CD4-positive, CD25-positive, alpha-beta regulatory T cell (primary cell): ENCODE data around the gene PIAS1. TPM values are rescaled to one million over a fixed set of nuclear protein-coding genes. Genes with fewer than 3 reads are reported as not detected.
"Not testable (repeated sequence)": the region's sequence is repeated elsewhere in the genome, so short reads cannot be mapped to it uniquely, and the experiment has no call there.

Experiments
- ATAC-seq, 2 donors: fragments of 150-1000 bp; cut with Tn5 transposase; one replicate each; pipeline ENCODE4 v1.10.0; 2021; ENCODE audit warnings: low read depth in 2 of 2, moderate number of reproducible peaks in 2 of 2, moderate library complexity in 1 of 2
- DNase-seq, 3 donors: peaks; one replicate each; pipeline versions ENCODE4 v3.0.0 to v3.0.0-alpha.2; 2012 to 2022; ENCODE audit warnings: mixed read lengths in 1 of 3
- H3K27ac ChIP-seq: one replicate; pipeline ENCODE4 v1.7.0; 2013; ENCODE audit warnings: mild to moderate bottlenecking, low read length; ENCODE audit not compliant: insufficient read depth, poor library complexity, severe bottlenecking
- H3K27me3 ChIP-seq: one replicate; pipeline ENCODE4 v1.7.0; 2013; ENCODE audit warnings: low read length; ENCODE audit not compliant: control insufficient read depth, insufficient read depth
- H3K36me3 ChIP-seq: one replicate; pipeline ENCODE4 v1.7.0; 2013; ENCODE audit warnings: mild to moderate bottlenecking, low read length, moderate library complexity; ENCODE audit not compliant: control insufficient read depth, insufficient read depth
- H3K4me1 ChIP-seq: 2 replicates; pipeline ENCODE4 v1.7.0; 2013; ENCODE audit warnings: mild to moderate bottlenecking, low read length; ENCODE audit not compliant: insufficient read depth, control insufficient read depth, poor library complexity, severe bottlenecking
- H3K4me3 ChIP-seq: one replicate; pipeline ENCODE4 v1.7.0; 2013; ENCODE audit warnings: low read depth, mild to moderate bottlenecking, low read length, moderate library complexity
- H3K9me3 ChIP-seq, 2 experiments: 1 replicate in 1 of 2; 2 replicates in 1 of 2; pipeline ENCODE4 v1.7.0; 2013; ENCODE audit warnings: low read length in 2 of 2, mild to moderate bottlenecking in 1 of 2, moderate library complexity in 1 of 2; ENCODE audit not compliant: control insufficient read depth in 2 of 2
- H3K27ac Mint-ChIP-seq, 3 donors: one replicate each; pipeline ENCODE4 v1.8.0; 2020 to 2022; ENCODE audit warnings: mild to moderate bottlenecking in 3 of 3, mixed read lengths in 3 of 3, moderate library complexity in 2 of 3
- H3K27me3 Mint-ChIP-seq: one replicate; pipeline ENCODE4 v1.8.0; 2022; ENCODE audit warnings: mild to moderate bottlenecking, mixed read lengths
- H3K36me3 Mint-ChIP-seq: one replicate; pipeline ENCODE4 v1.8.0; 2020; ENCODE audit warnings: mixed read lengths
- H3K4me1 Mint-ChIP-seq, 4 donors: one replicate each; pipeline ENCODE4 v1.8.0; 2020 to 2022; ENCODE audit warnings: mixed read lengths in 4 of 4, mild to moderate bottlenecking in 1 of 4
- H3K4me3 Mint-ChIP-seq, 4 donors: one replicate each; pipeline ENCODE4 v1.8.0; 2020 to 2022; ENCODE audit warnings: mild to moderate bottlenecking in 4 of 4, mixed read lengths in 4 of 4, moderate library complexity in 3 of 4
- H3K9me3 Mint-ChIP-seq, 7 donors: one replicate each; pipeline ENCODE4 v1.8.0; 2020 to 2022; ENCODE audit warnings: mixed read lengths in 7 of 7, mild to moderate bottlenecking in 3 of 7, moderate library complexity in 2 of 7
- polyA plus RNA-seq, 4 donors: library from polyadenylated mRNA; unstranded; fragments of 300-500 nt; fragmentation: Illumina TruSeq; gene quantifications; one replicate each; pipeline ENCODE4 v1.2.3, GENCODE V29; 2021
- total RNA-seq: library from RNA; stranded (reverse); gene quantifications from one replicate; pipeline ENCODE4 v1.2.3, GENCODE V29; 2022

PIAS1 gene
- 102 TPM for total RNA-seq
- 100 to 1,000 TPM; 120 to 156 (median 138) TPM for polyA plus RNA-seq

- Histone ChIP-seq H3K4me3 (peak within 1 kb of the TSS; percentile 95), H3K36me3 (no peaks in the 10 kb centered on the region), H3K27ac (peak within 1 kb of the TSS; percentile 90), H3K27me3 (no peaks in the 10 kb centered on the region), H3K4me1 (peaks cover 43% of the 10 kb centered on the region), H3K9me3 (no peaks in the 10 kb centered on the region)
- peak; percentile 90 to 96 (median 93) for DNase-seq
- H3K4me1 Mint-ChIP-seq, result peaks cover 21 to 45% (median 32%) of the 10 kb centered on the region in 4 donors
- ATAC-seq, result peak; percentile 94 to 95
- H3K27ac Mint-ChIP-seq, result peak within 1 kb of the TSS; percentile 84 to 98 (median 98)
- H3K36me3 Mint-ChIP-seq, result no peaks in the 10 kb centered on the region
- peak within 1 kb of the TSS; percentile 92 to 99 (median 98) for H3K4me3 Mint-ChIP-seq
- peaks cover 14% of the 10 kb centered on the region for H3K27me3 Mint-ChIP-seq
- no peaks in the 10 kb centered on the region for H3K9me3 Mint-ChIP-seq
Observed at GRCh38 chr15:68053701-68054627, at the start of gene PIAS1. PIAS1 (plus strand) TSS chr15:68054315; CDS start chr15:68054327, 12 bp downstream.

DNA sequence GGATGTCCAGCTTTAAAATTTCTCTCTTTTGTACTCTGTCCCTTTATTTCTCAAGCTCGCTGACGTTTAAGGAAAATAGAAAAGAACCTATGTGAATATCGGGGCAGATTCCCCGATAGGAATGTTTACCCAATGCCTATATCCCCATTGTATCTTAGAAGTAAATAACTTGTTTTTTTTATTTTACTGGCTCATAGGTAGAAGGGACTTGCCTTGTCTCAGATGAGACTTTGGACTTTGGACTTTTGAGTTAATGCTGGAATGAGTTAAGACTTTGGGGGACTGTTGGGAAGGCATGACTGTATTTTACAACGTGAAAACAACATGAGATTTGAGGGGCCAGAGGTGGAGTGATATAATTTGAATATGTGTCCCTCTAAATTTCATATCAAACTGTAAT is 46.5 kb upstream of the PIAS1 start:
- H3K36me3 Mint-ChIP-seq, H3K27ac ChIP-seq, H3K4me3 ChIP-seq, H3K27me3 ChIP-seq, ATAC-seq, H3K36me3 ChIP-seq, H3K4me1 ChIP-seq, H3K27ac Mint-ChIP-seq, DNase-seq, H3K9me3 ChIP-seq, H3K4me1 Mint-ChIP-seq: not testable (repeated sequence)
- peaks cover 0 to 16% (median 11%) of the 10 kb centered on the region in 7 donors for H3K9me3 Mint-ChIP-seq
- peaks cover 35% of the 10 kb centered on the region for H3K27me3 Mint-ChIP-seq
- H3K4me3 Mint-ChIP-seq, result peak overlapping the region in 1 of 4 donors; percentile 27

GRCh38 chr15:68010361-68011153 is 43.6 kb upstream of the PIAS1 start:
- Mint-ChIP-seq H3K27me3 (peaks cover 27% of the 10 kb centered on the region), H3K4me3 (no peak overlapping the region), H3K36me3 (no peaks in the 10 kb centered on the region), H3K9me3 (peaks cover 0 to 15% (median 8%) of the 10 kb centered on the region in 7 donors), H3K27ac (no peak overlapping the region), H3K4me1 (no peaks in the 10 kb centered on the region)
- DNase-seq (no peak), ATAC-seq (no peak)
- H3K4me1 ChIP-seq, result no peaks in the 10 kb centered on the region
- H3K27ac ChIP-seq, result no peak overlapping the region
- H3K9me3 ChIP-seq, result no peaks in the 10 kb centered on the region
- no peak overlapping the region for H3K4me3 ChIP-seq
- H3K36me3 ChIP-seq, result no peaks in the 10 kb centered on the region
- H3K27me3 ChIP-seq, result peaks cover 4% of the 10 kb centered on the region

DNA sequence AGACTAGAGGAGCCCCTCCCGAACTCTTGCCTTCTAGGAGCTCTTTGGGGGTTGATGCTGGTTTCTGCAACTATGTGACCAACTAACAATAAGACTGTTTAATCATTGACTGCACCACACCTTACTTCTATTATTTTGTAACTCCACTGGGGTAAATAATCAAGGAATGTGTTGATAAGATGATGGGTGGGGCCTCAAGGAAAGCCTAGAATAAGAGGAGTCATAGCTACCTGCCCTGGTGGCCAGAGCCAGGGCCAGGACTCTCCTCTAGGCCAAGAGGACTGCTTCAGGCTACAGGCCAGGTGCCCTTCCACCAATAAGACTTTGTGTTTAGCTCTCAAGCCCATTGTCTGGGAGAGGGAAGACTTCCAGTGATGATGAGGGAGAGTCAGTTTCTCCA is 41.2 kb upstream of the PIAS1 start:
- Histone ChIP-seq H3K4me3 (no peak overlapping the region), H3K4me1 (no peaks in the 10 kb centered on the region), H3K27ac (no peak overlapping the region), H3K36me3 (no peaks in the 10 kb centered on the region), H3K27me3 (peaks cover 3% of the 10 kb centered on the region), H3K9me3 (no peaks in the 10 kb centered on the region)
- Mint-ChIP-seq H3K27me3 (peaks cover 21% of the 10 kb centered on the region), H3K4me3 (no peak overlapping the region), H3K27ac (peak overlapping the region in 1 of 3 donors; percentile 39), H3K4me1 (no peaks in the 10 kb centered on the region), H3K36me3 (no peaks in the 10 kb centered on the region), H3K9me3 (peaks cover 0 to 8% (median 3%) of the 10 kb centered on the region in 7 donors)
- ATAC-seq, result no peak
- DNase-seq, result no peak

GRCh38 chr15:68014219-68014618 is 39.9 kb upstream of the PIAS1 start:
- H3K36me3 Mint-ChIP-seq, result no peaks in the 10 kb centered on the region
- ATAC-seq (no peak), DNase-seq (no peak)
- Histone ChIP-seq H3K4me3 (no peak overlapping the region), H3K36me3 (no peaks in the 10 kb centered on the region), H3K4me1 (no peaks in the 10 kb centered on the region), H3K27ac (no peak overlapping the region), H3K27me3 (no peaks in the 10 kb centered on the region), H3K9me3 (no peaks in the 10 kb centered on the region)
- H3K4me1 Mint-ChIP-seq, result no peaks in the 10 kb centered on the region
- no peak overlapping the region for H3K27ac Mint-ChIP-seq
- H3K4me3 Mint-ChIP-seq, result no peak overlapping the region
- peaks cover 0 to 6% (median 0%) of the 10 kb centered on the region in 7 donors for H3K9me3 Mint-ChIP-seq
- peaks cover 19% of the 10 kb centered on the region for H3K27me3 Mint-ChIP-seq

GRCh38 chr15:68015244-68015643 is 38.9 kb upstream of the PIAS1 start:
- no peak for ATAC-seq

DNA sequence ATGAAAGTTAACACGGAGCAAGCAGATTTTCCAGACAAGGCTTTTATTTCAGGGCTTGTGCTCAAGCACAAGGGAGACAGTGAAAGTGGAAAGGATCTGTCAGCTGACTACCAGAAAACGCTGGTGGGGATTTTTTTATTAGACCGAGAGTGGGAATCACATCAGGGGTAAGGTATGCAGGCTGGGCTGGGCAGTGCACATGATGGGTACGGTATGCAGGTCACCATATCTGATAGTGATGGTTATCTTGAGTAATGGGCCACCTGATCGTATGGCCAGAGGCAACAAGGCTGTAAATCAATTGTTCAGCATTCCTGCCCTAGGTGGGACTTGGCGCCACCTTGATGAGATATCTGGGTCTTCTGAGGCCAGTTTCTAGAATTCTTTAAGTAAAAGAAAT is 36.9 kb upstream of the PIAS1 start:
- Mint-ChIP-seq H3K4me3 (no peak overlapping the region), H3K4me1 (no peaks in the 10 kb centered on the region), H3K36me3 (no peaks in the 10 kb centered on the region), H3K27ac (no peak overlapping the region), H3K27me3 (peaks cover 19% of the 10 kb centered on the region), H3K9me3 (peaks cover 0 to 4% (median 0%) of the 10 kb centered on the region in 7 donors)
- no peaks in the 10 kb centered on the region for H3K27me3 ChIP-seq
- DNase-seq, result no peak
- no peaks in the 10 kb centered on the region for H3K36me3 ChIP-seq
- no peaks in the 10 kb centered on the region for H3K9me3 ChIP-seq
- ATAC-seq, result no peak
- no peak overlapping the region for H3K4me3 ChIP-seq
- H3K4me1 ChIP-seq, result no peaks in the 10 kb centered on the region
- no peak overlapping the region for H3K27ac ChIP-seq

More at GRCh38 chr15:68015244-68015643, 38.9 kb upstream of the PIAS1 start:
- Mint-ChIP-seq H3K9me3 (peaks cover 0 to 4% (median 0%) of the 10 kb centered on the region in 7 donors), H3K4me3 (no peak overlapping the region), H3K27me3 (peaks cover 18% of the 10 kb centered on the region), H3K4me1 (no peaks in the 10 kb centered on the region), H3K27ac (no peak overlapping the region), H3K36me3 (no peaks in the 10 kb centered on the region)
- Histone ChIP-seq H3K4me3 (no peak overlapping the region), H3K4me1 (no peaks in the 10 kb centered on the region), H3K36me3 (no peaks in the 10 kb centered on the region), H3K27ac (no peak overlapping the region), H3K27me3 (no peaks in the 10 kb centered on the region), H3K9me3 (no peaks in the 10 kb centered on the region)
- no peak for DNase-seq
